Dermis microvascular lymphatic vessel endothelial cell (primary cell): Measurements from ENCODE around the gene C5orf15. TPM values are rescaled to one million over a fixed set of nuclear protein-coding genes. Genes with fewer than 3 reads are reported as not detected.

Source experiments
- DNase-seq, 2 donors: peaks; one replicate each; pipeline versions ENCODE4 v3.0.0 to v3.0.0-alpha.2; 2010; ENCODE audit warnings: low read depth in 2 of 2
- total RNA-seq: library from RNA; depleted of rRNA; stranded (reverse); fragments of >200 nt; gene quantifications from 2 replicates; pipeline ENCODE4 v1.2.1, GENCODE V29; 2014

Gene C5orf15
- total RNA-seq: 23.0 and 28.3 TPM in 2 replicates

DNA sequence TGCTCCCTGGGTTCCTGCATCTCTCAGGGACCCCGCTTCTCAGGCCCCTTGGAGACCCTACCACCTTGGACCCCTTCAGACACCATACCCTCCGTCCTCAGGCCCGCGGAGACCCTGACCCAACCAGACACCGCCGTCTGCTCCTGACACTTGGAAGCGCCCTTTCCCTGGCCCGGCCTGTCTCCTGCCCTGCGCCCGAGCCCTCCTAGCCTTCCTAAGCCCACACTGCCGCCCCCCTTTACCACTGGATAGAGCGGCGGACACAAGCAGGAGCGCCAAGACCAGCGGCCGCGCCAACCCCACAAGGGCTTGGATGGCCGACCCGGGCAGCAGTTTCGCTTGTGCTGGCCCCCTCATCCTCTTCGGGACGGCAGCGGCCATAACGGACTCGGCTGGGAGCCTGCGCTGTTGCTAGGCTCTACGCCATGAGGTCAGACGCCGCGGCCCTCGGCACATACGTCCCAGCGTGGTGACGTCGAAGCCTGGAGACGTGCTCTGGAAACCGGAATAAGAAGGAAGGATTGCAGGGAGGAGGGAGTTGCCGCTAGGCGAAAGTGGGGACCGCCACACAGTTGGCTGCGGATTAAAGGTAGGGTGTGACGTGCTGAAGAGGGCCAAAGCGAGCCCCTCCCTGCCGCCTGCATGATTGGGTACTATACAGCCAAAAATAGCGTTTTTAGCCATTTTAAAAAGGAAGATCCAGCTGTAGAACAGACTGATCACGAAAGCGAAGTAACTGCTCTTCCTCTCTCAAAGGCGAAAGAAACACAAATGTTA, at the start of gene C5orf15:
C5orf15 (minus strand) TSS at position 422 of the 777 bp plus-strand sequence; CDS start at position 381, 41 bp downstream.
- peak; percentile 90 to 98 for DNase-seq

DNA sequence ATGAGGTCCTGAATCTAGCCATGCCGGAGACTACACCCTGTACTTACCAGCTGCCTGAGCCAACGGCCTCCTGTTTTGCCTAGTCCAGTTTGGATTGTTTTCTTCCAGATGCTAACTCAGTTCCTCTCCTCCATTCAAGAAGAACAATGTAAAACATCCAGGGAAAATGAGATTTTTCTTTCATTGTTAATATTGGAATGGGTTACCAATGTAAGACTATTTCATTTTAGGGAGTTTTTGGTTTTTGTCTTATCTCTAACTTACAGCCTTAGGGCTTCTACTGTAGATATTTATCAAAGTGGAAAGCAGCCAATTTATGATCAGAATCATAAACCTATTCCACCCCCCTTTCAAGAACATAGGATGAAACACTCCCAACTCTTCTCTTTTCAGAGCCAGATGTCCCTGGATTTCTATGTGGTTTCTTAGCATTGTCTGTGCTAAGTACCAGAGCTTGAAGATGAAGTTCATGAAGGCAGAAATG, 39.9 kb upstream of the C5orf15 start:
- DNase-seq: no peak

DNA sequence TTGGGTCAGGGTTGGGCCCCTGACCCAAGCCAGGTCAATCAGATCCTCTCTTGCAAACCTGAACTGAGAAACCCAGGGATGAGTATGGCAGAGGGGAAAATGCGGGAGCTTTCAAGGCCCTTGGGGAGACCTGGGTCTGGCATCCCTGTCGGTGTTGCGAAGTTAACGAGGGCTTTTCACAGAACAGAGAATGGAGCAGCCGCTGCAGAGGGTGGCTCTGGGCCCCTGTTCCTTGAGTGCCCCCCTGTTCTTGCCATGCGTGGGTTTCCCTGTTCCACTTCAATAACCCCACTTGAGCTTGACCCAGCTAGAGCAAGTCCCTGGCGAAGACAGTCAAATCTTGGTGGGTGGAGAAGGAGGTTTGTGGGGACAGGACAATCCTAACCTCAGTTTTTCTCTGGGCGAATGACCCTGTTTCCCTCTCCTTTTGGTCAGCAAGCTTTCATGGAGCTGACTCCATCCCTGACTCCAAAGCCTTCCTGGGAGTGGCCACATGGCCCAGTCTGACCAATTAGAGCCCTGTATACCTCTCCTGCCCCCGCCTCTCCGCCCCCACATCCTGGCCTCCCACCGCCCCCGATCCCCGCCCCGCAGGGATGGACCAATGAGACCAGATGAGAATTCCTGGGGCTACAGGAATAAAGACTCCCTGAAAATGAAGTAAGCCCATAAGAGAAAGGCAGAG, 39.3 kb upstream of the C5orf15 start:
- DNase-seq: no peak

DNA sequence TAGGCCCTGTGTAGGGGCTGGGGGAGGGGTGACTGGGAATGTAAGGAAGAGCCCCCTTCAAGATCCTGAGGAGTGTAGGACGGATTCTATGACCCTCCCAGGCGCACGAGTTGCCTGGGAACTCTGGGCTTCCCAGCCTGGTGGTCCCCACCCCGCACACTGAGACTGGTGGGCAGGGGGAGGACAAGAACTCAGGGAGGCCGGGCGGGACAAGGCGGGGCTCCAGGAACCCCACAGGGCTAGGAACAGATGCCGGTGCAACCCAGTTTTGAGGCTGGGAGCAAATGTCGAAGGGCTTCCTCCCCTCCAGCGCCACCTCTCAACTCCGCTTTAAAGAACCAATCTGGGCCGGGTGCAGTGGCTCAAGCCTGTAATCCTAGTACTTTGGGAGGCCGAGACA, 37.7 kb upstream of the C5orf15 start:
- no peak for DNase-seq

DNA sequence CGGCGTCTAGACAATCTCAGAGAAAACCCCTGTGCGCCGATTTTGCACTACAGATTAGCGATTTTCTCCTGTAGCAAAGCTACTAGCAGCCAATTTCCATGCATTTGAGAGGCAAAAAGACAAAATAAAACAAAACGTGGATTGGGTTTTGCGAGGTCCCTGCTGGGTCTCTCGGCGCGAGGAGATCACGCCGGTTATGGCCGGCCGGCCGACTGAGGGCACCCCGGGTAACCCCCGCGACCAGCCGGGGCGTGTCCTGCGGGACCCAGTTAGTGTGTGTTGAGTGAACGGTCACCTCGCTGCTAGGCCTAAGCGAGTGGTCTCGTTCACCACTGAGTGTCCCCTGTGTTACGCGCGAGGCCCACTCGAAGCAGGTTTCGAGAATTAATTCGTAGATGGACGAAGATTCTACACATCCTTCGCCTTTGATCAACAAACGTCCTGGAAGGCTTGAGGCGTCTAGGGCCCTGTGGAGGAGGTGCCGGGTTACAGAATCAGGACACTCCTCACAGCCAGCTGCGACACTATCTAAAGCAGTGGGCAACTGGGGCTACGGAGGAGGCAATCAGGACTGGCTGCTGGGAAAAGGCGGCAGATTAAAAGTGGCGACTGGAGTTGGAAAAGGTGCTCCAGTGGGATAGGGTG, 37.1 kb upstream of the C5orf15 start:
- no peak for DNase-seq

DNA sequence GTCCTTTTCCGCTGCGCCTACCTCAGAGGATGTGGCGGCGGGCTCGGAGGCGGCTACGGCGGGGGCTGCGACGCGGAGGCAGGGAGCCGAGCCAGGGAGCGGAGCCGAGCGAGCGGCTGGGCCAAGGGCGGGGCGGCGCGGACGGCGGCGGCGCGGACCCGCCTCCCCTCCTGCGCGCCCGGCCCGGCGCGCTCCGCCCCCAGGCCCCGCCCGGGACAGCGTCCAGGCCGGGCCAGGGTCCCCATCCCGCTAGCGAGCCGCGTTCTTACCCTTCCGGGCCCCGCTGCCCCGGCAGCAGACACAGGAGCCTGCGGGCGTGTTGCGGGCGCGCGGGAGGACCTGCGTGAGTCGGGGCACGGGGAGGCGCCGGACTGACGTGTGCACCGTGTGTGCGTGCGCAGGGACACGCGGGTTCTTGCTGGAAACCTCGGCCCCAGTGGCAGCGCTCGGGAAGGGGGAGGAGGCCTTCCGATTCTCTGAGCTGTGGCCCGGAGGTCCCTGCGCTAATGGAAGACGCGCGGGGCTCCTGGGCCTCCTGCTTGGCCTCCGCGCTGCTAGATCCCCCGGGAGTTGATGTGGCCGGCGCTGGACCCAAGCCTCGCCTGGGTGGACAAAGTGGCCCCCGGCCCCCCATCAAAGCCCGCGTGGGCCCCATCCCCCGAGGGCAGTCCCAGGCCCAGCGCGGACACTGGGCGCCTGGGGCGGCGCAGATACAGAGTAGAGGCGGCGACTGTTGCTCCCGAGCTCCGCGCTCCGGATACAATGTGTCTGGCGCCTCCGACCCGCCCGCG, 36.4 kb upstream of the C5orf15 start, which contains the start of gene VDAC1:
VDAC1 (minus strand) TSS at position 350 of the 791 bp plus-strand sequence. CDS start 11,963 bp downstream, outside the sequence.
- peak; percentile 50 to 82 for DNase-seq

DNA sequence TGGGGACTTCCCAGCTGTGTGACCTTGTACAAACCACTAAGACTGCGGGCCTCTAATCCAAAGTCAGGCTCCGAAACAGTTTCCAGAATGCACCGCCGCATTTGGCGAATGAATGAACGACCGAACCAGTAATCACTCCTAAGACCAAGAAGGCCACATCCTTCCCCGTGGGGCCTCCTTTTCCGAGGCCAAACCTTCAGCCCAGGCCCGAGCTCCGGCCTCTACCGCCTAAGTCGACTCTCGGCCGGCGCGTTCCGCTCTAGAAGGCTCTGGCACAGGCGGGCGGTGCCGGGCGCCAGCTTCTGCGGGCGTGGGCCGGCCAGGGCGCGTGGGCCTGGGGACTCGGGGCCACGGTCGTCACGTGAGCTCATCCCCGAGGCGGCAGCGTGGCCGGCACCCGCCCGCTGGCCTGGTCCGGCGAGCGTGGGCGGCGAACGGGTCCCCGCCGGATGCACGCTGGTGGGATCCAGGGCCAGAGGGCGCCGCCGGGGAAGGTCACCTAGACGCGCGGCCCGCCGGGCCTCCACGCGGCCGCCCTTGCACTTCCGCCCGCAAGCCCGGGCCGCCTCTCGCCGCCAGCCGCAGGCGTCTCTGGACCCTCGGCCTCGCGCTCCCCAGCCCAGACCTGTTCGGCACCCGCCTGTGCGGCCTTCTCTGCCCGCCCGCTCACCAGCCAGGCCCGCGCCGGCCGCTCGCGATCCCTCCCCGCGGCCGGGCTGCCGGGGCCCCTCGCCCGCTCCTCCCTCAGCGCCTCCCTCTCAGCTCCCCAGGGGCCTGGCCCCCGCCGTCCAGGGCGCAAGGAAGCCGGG, 35.6 kb upstream of the C5orf15 start:
- DNase-seq: peak in 1 of 2 donors; percentile 62

DNA sequence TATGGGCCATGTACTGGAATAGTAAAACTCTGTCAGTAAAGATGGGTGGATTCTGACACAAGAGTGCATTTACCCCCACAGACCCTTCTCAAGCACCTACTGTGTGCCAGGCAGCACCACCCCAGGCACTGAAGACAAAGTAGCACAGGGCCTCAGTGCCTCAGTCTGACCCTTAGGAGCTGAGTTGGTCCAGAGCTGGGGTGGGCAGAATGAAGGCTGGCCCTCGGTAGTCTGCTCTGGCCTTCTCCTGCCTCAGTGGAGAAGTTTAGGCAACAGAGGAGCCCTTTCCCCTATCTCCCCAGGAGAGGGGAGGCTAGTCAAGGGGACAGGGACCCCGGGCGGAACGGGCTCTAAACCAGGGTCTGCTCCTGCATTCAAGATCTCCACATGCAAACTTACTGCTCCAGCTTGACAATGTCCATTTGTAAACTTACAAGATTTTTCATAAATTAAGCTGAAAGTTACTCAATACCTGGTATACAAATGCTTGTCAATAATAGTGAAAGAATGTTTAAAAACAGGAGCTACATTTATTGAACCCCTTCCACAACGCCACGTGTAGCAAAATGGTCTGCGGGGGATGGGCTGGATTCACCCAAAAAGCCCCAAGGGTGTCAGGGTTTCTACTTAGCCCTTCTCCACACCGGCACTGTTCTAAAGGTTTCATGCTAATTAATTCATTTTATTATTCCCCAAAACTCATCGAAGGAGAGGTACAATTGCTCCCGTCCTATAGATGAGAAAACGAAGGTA, 34.8 kb upstream of the C5orf15 start:
- DNase-seq: no peak

DNA sequence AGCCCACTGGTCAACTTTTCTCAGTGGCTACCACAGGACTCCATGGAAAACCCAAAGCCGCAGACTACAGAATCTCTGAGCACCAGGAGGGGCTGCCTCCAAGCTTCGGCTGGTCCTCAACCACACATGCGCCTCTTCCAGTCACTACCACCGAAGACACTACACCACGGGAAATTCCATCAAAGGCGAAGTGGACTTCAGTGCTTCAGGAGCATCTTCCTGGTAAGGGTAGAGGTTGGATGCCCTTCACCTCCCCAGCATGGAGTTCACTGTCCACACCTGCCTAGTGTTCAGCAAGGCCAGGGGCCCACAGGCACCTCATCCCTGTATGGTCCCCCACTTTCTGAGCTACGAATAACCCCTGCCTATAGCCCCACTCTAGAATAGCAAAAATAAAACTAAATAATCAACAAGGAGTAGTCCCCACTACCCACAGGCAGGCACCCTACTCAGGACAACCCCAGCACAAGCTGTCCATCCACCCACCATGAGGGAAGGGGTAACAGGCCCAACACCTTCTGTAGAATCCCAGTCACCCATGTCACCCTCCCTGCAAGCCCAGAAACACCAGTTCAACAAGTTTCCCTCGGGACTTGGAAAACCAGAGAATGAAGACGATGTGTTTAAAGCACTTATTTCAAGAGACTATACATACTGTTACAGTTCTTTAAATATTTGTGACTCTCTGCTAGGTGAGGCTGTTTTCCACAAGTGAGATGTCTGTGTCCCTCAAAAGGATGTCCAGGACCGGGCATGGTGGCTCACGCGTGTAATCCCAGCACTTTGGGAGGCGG, 33.7 kb upstream of the C5orf15 start:
- DNase-seq: no peak

DNA sequence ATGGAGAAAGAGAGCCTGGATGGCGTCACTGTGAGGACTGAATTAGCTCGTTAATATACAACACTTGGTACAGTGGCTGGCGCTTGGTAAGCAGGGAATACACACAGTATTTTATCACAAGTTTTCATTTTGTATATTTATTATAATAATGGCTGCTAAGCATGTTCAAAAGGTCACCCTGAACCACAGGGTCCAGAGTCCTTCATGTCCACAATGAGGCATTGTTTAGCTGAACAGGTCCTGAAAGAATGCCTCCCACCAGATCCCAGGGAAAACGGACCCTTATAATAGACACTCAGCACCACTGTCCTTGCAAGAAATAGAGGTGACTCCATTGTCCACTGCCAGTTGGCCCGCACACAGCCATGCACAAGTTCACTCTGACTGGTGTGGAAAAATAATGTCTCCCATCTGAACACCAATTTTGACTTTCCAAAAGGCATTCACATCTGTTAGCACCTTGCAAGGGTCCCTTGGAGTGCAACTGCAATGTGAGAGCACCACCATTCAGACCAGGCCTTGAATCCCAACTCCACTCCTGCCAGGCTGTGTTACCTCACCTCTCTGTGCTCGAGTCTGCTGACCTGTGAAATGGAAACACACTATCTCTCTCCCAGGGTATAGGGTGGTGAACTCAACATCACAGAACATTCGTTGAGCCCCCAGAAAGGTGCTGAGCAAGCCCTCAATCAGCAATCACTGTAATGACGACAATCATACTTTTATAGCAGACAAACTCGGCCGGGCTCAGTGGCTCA, 32.5 kb upstream of the C5orf15 start:
- DNase-seq: no peak

DNA sequence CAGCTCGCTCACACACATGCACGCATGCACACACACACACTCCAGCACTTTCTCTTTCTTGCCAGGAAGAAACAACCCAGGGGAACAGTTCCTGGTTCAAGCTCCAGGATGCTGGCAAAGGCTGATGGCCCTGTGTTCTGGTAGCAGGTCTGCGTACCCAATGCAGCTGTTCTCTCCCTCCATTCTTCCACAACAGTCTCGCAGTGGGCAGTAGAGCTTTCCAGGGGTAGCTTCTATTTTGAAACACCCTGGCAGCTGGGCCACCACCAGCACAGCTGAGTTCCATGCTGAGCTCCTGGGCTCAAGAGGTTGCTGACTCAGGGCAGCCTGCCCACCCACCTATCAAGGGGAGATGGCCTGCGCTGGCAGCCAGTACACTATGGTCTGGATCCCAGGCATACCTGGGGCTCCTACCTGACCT, 31.7 kb upstream of the C5orf15 start:
- DNase-seq: no peak

DNA sequence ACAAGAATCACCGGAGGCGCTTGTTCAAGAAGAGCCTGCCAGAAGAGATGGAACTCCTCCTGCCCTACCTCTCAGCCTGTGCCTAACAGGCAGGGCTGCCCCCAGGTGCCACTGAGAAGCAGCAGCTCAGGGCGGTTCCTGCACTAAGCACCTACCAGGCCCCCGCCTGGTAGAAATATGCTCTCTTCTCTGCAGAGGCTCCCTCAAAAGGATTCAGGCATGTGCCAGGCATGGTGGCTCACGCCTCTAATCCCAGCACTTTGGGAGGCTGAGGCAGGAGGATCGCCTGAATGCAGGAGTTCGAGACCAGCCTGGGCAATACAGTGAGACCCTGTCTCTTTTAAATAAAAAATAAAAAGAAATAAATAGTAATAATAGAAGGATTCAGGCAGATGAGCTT, 30.4 kb upstream of the C5orf15 start:
- DNase-seq: no peak

DNA sequence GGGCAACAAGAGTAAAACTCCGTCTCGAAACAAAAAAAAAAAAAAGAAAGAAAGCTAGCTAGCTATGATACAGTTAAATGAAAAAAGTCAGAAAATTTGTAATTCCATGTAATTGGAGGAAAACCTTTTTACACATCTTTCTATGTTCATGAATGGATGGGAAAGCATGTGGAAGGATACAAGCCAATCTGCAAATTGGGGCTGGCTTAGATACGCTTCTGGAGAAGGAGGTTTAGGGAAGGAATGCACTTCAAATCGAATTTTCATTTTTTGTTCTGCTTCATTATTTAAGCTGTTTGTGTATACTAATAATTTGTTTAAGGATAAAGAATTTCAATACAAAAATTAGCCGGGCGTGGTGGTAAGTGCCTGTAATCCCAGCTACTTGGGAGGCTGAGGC, 29.6 kb upstream of the C5orf15 start:
- no peak for DNase-seq

DNA sequence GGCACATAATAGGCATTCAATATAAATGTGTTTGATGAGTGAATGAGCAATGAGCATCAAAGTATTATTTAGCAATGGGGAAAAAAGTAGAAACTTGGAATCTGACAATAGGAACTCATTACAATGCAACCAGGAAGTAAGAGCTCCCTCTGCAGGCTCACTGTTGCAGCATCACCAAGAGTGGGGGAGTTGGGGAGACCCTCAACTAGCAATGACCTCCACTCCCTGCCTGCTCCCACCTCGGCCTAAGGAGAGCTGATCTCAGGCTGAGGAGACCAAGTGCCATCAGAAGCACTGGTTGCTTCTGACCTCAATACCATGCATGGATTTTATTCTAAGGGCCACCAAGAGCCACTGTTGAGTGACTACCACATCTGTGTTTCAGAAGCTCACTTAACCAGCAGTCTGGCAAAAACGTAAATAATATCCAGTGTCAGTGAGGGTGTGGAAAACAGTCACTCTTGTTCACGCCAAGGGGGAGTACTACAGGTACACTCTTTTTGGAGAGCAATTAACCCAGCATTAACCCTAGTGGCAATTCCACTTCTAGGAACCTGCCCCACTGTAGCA, 28.3 kb upstream of the C5orf15 start:
- DNase-seq: no peak

DNA sequence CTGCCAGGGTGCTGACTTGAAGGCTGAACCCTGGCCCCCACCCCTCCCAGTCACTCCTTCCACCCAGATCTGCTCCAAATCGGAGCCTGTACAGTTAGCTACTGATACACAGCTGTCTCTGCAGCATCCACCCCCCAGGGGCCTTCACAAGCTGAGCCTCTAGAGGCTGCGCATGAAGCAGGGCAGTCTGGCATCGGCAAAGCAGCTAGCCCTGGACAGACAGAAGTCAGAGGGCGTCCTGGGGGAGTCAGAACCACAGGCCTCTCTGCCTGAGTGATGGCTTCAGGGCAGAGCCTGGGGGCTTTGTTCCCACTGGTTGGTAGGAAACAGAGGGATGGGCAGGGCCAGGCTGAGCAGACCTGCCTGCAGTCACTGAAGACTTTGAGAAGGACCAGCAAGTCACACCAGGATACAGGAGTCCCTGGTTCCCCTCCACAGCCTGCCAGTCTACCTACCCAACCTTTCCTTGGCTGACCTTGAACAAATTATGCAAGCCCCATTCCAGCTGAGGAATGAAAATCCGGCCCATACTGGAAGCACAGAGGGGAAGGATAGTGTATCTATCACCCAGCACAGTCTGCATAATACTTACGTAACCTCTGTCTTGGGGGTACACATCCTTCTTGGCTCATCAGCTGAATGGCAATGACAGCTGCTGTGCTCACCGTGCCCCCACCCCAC, 27.6 kb upstream of the C5orf15 start:
- DNase-seq: no peak

DNA sequence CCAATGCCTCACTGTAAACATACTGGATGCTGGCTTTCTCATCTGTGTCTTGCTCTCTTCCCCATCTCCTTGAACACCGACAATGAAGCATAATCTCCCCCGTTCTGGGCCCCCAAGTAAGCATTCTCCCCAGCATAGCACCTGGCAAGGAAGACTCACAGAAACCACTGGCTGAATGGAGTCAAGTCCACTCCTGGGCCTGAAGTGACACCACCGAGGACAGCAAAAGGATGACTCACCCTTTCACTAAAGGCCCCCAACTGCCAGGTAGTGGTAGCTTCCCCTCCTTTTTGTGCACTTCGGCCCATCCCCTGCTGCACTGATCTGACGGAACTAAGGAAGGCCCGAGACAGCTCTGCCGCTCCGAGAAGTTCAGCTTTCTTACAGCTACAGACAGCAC, 26.9 kb upstream of the C5orf15 start:
- DNase-seq: no peak

DNA sequence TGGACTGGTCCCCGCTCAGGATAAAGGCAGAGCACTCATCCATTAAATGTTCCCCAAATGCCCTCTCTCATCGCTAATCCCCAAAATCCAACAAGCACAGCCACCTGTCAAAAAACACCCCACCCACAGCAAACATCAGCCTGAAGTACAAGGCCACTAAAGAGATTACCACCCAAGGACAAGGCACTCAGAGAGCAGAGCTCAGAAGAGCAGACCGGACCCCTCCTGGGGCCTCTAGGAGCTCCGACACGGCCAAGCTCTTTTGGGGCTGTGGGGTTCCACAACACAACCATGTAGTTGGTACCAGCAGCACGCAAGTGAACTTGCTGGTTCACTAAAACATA, 26.5 kb upstream of the C5orf15 start:
- no peak for DNase-seq
